ENCODE data around the gene COPS7A. TPM values are rescaled to one million over a fixed set of nuclear protein-coding genes. Genes with fewer than 3 reads are reported as not detected.

COPS7A gene
- total and polyA plus RNA-seq, 9 of the 15 experiments (the other 6 are each of a cell fraction or from before 2014, with no cell fraction given), result 12.7 to 36.0 (median 24.3) TPM

DNA sequence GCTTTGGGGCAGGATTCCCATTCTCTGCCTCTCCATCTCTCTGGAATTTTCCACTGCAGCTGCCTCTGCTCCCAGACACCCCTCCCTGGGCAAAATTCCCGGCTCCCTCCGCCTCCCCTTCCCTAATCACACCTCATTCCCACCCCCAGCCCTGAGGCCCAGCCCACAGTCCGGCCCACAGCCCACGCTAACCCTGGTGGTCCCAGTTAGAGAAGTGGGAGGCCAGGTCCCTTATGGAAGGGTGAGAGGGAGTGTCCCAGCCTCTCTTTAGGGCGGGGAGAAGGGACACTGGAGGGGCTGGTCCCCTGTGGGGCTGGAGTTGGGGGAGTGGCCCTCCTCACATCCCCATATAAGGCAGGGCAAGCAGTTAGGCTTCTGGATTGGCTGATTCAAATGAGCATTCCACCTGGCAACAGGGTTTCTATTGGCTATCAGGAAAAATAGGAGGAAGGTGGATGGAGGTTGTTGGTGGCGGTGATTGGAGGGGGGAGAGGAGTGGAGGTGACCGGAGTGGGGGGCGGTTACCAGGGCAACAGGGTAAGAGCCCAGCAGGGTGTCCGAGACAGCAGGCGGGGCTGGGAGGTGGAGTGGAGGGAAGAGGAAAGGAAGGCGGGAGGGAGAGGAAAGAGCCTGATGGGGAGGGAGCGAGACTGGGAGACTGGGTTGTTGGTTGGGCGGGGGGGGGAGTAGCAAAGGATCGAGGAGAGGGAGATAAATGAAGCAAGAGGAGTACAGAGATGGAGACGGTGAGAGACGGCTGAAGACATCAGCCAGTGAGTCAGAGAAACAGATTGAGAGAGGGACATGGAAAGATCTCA is 40.4 kb downstream of the COPS7A start (continued):
- TF ChIP-seq FOXM1 (IDR thresholded peaks at IDR 0.05; ENCODE audit: low read depth) (peak; percentile 99), FOXM1 (CRISPR knock-in tag; IDR thresholded peaks at IDR 0.05; ENCODE audit: low read depth) (peak; percentile 99), SMAD1 (IDR thresholded peaks at IDR 0.05; ENCODE audit: low read depth, low read length, partially characterized antibody) (peak; percentile 10), ETS2 (tag; IDR thresholded peaks at IDR 0.05; ENCODE audit: borderline replicate concordance, poor library complexity, severe bottlenecking) (no peak), ATF1 (CRISPR knock-in tag; IDR thresholded peaks at IDR 0.05) (no peak), ATF1 (tag; IDR thresholded peaks at IDR 0.05) (no peak; the same call in 1 of the 2 replicates), TAF1 (IDR thresholded peaks at IDR 0.05; ENCODE audit: control insufficient read depth, extremely low read depth, insufficient read depth, low read length, severe bottlenecking) (no peak), PCBP2 (IDR thresholded peaks at IDR 0.05; ENCODE audit: low read depth, low read length, poor library complexity, severe bottlenecking) (no peak), KDM4B (IDR thresholded peaks at IDR 0.05; ENCODE audit: borderline replicate concordance in 2 of 2, low read depth in 1 of 2) (no peak), HDAC1 (IDR thresholded peaks at IDR 0.05) (peak in 1 of 2 experiments; percentile 59; a peak in 2 of 4 replicates), ILK (tag; IDR thresholded peaks at IDR 0.05; ENCODE audit: borderline replicate concordance, low read depth) (no peak)
- TF ChIP-seq, protein P1, sequence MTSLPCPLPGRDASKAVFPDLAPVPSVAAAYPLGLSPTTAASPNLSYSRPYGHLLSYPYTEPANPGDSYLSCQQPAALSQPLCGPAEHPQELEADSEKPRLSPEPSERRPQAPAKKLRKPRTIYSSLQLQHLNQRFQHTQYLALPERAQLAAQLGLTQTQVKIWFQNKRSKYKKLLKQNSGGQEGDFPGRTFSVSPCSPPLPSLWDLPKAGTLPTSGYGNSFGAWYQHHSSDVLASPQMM (CRISPR knock-in tag; IDR thresholded peaks at IDR 0.05), result no peak
- TF ChIP-seq, protein P2, sequence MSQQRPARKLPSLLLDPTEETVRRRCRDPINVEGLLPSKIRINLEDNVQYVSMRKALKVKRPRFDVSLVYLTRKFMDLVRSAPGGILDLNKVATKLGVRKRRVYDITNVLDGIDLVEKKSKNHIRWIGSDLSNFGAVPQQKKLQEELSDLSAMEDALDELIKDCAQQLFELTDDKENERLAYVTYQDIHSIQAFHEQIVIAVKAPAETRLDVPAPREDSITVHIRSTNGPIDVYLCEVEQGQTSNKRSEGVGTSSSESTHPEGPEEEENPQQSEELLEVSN (IDR thresholded peaks at IDR 0.05; ENCODE audit: borderline replicate concordance in 1 of 2, extremely low read depth in 1 of 2, insufficient read depth in 1 of 2, insufficient read length in 1 of 2, low read depth in 1 of 2, low read length in 1 of 2, poor library complexity in 1 of 2, severe bottlenecking in 1 of 2), result no peak
- TF ChIP-seq, protein P3, sequence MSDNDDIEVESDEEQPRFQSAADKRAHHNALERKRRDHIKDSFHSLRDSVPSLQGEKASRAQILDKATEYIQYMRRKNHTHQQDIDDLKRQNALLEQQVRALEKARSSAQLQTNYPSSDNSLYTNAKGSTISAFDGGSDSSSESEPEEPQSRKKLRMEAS (CRISPR knock-in tag; IDR thresholded peaks at IDR 0.05), result no peak
- TF ChIP-seq, protein P4, sequence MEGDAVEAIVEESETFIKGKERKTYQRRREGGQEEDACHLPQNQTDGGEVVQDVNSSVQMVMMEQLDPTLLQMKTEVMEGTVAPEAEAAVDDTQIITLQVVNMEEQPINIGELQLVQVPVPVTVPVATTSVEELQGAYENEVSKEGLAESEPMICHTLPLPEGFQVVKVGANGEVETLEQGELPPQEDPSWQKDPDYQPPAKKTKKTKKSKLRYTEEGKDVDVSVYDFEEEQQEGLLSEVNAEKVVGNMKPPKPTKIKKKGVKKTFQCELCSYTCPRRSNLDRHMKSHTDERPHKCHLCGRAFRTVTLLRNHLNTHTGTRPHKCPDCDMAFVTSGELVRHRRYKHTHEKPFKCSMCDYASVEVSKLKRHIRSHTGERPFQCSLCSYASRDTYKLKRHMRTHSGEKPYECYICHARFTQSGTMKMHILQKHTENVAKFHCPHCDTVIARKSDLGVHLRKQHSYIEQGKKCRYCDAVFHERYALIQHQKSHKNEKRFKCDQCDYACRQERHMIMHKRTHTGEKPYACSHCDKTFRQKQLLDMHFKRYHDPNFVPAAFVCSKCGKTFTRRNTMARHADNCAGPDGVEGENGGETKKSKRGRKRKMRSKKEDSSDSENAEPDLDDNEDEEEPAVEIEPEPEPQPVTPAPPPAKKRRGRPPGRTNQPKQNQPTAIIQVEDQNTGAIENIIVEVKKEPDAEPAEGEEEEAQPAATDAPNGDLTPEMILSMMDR (IDR thresholded peaks at IDR 0.05 in 2 of 3, conservative IDR thresholded peaks at IDR 0.05 in 1 of 3; ENCODE audit: insufficient read depth in 2 of 3, low read depth in 1 of 3, low read length in 3 of 3), result no peak
- TF ChIP-seq, protein P5, sequence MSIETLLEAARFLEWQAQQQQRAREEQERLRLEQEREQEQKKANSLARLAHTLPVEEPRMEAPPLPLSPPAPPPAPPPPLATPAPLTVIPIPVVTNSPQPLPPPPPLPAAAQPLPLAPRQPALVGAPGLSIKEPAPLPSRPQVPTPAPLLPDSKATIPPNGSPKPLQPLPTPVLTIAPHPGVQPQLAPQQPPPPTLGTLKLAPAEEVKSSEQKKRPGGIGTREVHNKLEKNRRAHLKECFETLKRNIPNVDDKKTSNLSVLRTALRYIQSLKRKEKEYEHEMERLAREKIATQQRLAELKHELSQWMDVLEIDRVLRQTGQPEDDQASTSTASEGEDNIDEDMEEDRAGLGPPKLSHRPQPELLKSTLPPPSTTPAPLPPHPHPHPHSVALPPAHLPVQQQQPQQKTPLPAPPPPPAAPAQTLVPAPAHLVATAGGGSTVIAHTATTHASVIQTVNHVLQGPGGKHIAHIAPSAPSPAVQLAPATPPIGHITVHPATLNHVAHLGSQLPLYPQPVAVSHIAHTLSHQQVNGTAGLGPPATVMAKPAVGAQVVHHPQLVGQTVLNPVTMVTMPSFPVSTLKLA (conservative IDR thresholded peaks at IDR 0.05), result no peak
- TF ChIP-seq, protein P6, sequence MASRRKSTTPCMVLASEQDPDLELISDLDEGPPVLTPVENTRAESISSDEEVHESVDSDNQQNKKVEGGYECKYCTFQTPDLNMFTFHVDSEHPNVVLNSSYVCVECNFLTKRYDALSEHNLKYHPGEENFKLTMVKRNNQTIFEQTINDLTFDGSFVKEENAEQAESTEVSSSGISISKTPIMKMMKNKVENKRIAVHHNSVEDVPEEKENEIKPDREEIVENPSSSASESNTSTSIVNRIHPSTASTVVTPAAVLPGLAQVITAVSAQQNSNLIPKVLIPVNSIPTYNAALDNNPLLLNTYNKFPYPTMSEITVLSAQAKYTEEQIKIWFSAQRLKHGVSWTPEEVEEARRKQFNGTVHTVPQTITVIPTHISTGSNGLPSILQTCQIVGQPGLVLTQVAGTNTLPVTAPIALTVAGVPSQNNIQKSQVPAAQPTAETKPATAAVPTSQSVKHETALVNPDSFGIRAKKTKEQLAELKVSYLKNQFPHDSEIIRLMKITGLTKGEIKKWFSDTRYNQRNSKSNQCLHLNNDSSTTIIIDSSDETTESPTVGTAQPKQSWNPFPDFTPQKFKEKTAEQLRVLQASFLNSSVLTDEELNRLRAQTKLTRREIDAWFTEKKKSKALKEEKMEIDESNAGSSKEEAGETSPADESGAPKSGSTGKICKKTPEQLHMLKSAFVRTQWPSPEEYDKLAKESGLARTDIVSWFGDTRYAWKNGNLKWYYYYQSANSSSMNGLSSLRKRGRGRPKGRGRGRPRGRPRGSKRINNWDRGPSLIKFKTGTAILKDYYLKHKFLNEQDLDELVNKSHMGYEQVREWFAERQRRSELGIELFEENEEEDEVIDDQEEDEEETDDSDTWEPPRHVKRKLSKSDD (conservative IDR thresholded peaks at IDR 0.05; ENCODE audit: low read length), result no peak

All from K562 (cell line).